ENCODE measurements around the gene WFDC5. TPM values are rescaled to one million over a fixed set of nuclear protein-coding genes. Genes with fewer than 3 reads are reported as not detected.

Gene WFDC5
- total and polyA plus RNA-seq, 4 donors = 0.11 to 0.57 TPM; not detected in 2

DNA sequence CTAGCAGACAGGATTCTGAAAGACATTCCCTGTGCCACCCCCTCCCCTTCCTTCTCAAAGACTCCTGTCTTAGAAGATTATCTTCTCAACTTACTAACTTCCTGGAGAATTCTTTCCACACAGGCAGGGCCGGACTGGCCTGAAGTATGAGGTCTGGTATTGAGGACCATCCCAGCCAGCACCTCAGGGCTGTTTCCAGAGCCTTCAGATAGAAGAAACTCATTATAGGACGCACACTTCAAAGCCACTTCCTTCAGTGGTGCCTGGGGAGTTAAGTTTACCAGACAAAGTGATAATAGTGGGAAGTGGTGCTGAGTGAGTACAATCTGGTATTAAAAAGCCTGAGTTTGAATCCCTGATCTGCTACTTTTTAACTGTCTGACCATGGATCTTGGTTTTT lies 29.7 kb downstream of the WFDC5 start:
- TF ChIP-seq, protein P1, sequence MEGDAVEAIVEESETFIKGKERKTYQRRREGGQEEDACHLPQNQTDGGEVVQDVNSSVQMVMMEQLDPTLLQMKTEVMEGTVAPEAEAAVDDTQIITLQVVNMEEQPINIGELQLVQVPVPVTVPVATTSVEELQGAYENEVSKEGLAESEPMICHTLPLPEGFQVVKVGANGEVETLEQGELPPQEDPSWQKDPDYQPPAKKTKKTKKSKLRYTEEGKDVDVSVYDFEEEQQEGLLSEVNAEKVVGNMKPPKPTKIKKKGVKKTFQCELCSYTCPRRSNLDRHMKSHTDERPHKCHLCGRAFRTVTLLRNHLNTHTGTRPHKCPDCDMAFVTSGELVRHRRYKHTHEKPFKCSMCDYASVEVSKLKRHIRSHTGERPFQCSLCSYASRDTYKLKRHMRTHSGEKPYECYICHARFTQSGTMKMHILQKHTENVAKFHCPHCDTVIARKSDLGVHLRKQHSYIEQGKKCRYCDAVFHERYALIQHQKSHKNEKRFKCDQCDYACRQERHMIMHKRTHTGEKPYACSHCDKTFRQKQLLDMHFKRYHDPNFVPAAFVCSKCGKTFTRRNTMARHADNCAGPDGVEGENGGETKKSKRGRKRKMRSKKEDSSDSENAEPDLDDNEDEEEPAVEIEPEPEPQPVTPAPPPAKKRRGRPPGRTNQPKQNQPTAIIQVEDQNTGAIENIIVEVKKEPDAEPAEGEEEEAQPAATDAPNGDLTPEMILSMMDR (IDR thresholded peaks at IDR 0.05; ENCODE audit: control extremely low read depth, extremely low read depth) = no peak
- H3K9ac ChIP-seq (ENCODE audit: insufficient read depth in 1 of 2, low read length in 2 of 2) = no peak overlapping the region
- DNase-seq = no peak
- H3K27ac ChIP-seq (ENCODE audit: low read depth in 1 of 2, low read length in 1 of 2) = no peak overlapping the region
- H3K27me3 ChIP-seq (ENCODE audit: control insufficient read depth in 3 of 3, insufficient read depth in 3 of 3, low read length in 2 of 3) = no peaks in the 10 kb centered on the region
- H3K4me1 ChIP-seq (ENCODE audit: control insufficient read depth in 5 of 5, insufficient read depth in 5 of 5, low read length in 5 of 5) = peaks cover 0 to 3% (median 0%) of the 10 kb centered on the region in 5 donors
- no peak overlapping the region for H3K4me3 ChIP-seq
- peaks cover 0 to 2% (median 0%) of the 10 kb centered on the region in 4 donors for H3K9me3 ChIP-seq (ENCODE audit: control insufficient read depth in 4 of 4, insufficient read depth in 3 of 4, low read length in 3 of 4)
- no peak for ATAC-seq (ENCODE audit: insufficient read depth, low FRiP score)
- H3K36me3 ChIP-seq (ENCODE audit: control insufficient read depth in 4 of 4, insufficient read depth in 4 of 4, low read length in 4 of 4) = peaks cover 0 to 9% (median 6%) of the 10 kb centered on the region in 4 donors
- WGBS, 2 donors = 63 to 74% methylated on average over 2 of the region's 2 CpGs

DNA sequence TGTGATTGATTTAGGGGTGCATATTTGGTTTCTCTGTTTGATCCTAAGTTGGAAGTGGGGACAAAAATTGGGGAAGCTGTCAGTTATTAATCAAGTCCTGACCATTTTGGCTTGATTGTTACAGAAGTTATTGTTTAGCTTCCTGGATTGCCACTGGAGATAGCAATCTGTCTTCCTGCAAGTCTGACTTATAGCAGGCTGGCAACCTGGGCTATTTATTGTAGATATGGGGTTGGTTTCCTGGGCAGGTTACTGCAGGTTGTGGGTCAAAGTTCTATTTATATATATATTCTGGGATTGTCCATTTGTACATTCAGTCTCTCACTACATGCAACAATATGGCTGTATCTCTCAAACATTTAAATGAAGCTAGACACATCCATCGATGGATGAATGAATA lies 31.8 kb downstream of the WFDC5 start:
- no peak overlapping the region for H3K27ac ChIP-seq (ENCODE audit: low read depth in 1 of 2, low read length in 1 of 2)
- ATAC-seq (ENCODE audit: insufficient read depth, low FRiP score) (no peak), DNase-seq (no peak)
- H3K4me1 ChIP-seq (ENCODE audit: control insufficient read depth in 5 of 5, insufficient read depth in 5 of 5, low read length in 5 of 5) = peaks cover 0 to 3% (median 0%) of the 10 kb centered on the region in 5 donors
- WGBS, 2 donors = 91 to 94% methylated on average over 1 of the region's 1 CpG
- H3K36me3 ChIP-seq (ENCODE audit: control insufficient read depth in 4 of 4, insufficient read depth in 4 of 4, low read length in 4 of 4) = peaks cover 0 to 16% (median 5%) of the 10 kb centered on the region in 4 donors
- no peak overlapping the region for H3K9ac ChIP-seq (ENCODE audit: insufficient read depth in 1 of 2, low read length in 2 of 2)
- no peaks in the 10 kb centered on the region for H3K27me3 ChIP-seq (ENCODE audit: control insufficient read depth in 3 of 3, insufficient read depth in 3 of 3, low read length in 2 of 3)
- TF ChIP-seq, protein P1 (IDR thresholded peaks at IDR 0.05; ENCODE audit: control extremely low read depth, extremely low read depth) = no peak
- H3K9me3 ChIP-seq (ENCODE audit: control insufficient read depth in 4 of 4, insufficient read depth in 3 of 4, low read length in 3 of 4) = peaks cover 0 to 2% (median 0%) of the 10 kb centered on the region in 4 donors
- H3K4me3 ChIP-seq = no peak overlapping the region

DNA sequence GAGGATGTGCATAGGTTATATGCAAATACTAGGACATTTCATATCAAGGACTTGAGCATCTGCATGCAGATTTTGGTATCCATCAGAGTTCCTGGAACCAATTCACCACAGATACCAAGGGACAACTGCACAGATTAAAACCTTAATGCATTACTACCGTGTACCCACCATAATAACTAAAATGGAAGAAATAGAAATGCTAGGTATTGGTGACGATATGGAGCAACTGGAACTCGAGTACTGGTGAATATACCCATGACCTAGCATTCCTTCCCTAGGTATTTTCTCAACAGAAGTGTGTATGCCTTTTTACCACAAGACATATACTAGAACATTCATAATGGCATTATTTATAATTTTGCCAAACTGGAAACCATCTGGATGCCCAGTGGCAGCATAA lies 32.5 kb downstream of the WFDC5 start:
- Histone ChIP-seq H3K4me3 (no peak overlapping the region), H3K36me3 (ENCODE audit: control insufficient read depth in 4 of 4, insufficient read depth in 4 of 4, low read length in 4 of 4) (peaks cover 0 to 19% (median 5%) of the 10 kb centered on the region in 4 donors), H3K4me1 (ENCODE audit: control insufficient read depth in 5 of 5, insufficient read depth in 5 of 5, low read length in 5 of 5) (no peaks in the 10 kb centered on the region), H3K27ac (ENCODE audit: low read depth in 1 of 2, low read length in 1 of 2) (no peak overlapping the region), H3K27me3 (ENCODE audit: control insufficient read depth in 3 of 3, insufficient read depth in 3 of 3, low read length in 2 of 3) (no peaks in the 10 kb centered on the region), H3K9ac (ENCODE audit: insufficient read depth in 1 of 2, low read length in 2 of 2) (no peak overlapping the region), H3K9me3 (ENCODE audit: control insufficient read depth in 4 of 4, insufficient read depth in 3 of 4, low read length in 3 of 4) (peaks cover 0 to 2% (median 0%) of the 10 kb centered on the region in 4 donors)
- TF ChIP-seq, protein P1 (IDR thresholded peaks at IDR 0.05; ENCODE audit: control extremely low read depth, extremely low read depth) = no peak
- no peak for DNase-seq
- no peak for ATAC-seq (ENCODE audit: insufficient read depth, low FRiP score)
- WGBS, 2 donors = 99% methylated on average over 3 of the region's 3 CpGs
